PFSK-1 (cell line): ENCODE measurements around the gene ZCCHC17.

Experiments
- POLR2AphosphoS5 ChIP-seq: IDR thresholded peaks from 2 replicates; pipeline ENCODE4 v1.6.1; 2012; ENCODE audit warnings: low read depth, mild to moderate bottlenecking, control low read depth, low read length, moderate library complexity
- SIN3A ChIP-seq: IDR thresholded peaks from 2 replicates; pipeline ENCODE4 v1.6.1; 2012; ENCODE audit warnings: mild to moderate bottlenecking, low read length, moderate library complexity, borderline replicate concordance; ENCODE audit not compliant: insufficient read depth
- TAF1 ChIP-seq: IDR thresholded peaks from 2 replicates; pipeline ENCODE4 v1.6.1; 2012; ENCODE audit warnings: low read length, control low read depth, borderline replicate concordance; ENCODE audit not compliant: insufficient read depth

- TF ChIP-seq POLR2AphosphoS5 (peak; percentile 89), TAF1 (peak; percentile 81; the same call in 1 of the 2 replicates), SIN3A (no peak)
Observed at GRCh38 chr1:31296486-31297276, at the start of gene ZCCHC17, which contains the start of gene SNRNP40.
